Activated CD8-positive, alpha-beta memory T cell treated with anti-CD3 and anti-CD28 coated beads, Interleukin-2, amount 50 U/mL, for 48 hours (primary cell): ENCODE measurements around the gene BDKRB1.
"Not testable (repeated sequence)": the region's sequence is repeated elsewhere in the genome, so short reads cannot be mapped to it uniquely, and the experiment has no call there.

Experiments
- DNase-seq: peaks from one replicate; pipeline ENCODE4 v3.0.0-alpha.2; 2020

Gene BDKRB1

DNA sequence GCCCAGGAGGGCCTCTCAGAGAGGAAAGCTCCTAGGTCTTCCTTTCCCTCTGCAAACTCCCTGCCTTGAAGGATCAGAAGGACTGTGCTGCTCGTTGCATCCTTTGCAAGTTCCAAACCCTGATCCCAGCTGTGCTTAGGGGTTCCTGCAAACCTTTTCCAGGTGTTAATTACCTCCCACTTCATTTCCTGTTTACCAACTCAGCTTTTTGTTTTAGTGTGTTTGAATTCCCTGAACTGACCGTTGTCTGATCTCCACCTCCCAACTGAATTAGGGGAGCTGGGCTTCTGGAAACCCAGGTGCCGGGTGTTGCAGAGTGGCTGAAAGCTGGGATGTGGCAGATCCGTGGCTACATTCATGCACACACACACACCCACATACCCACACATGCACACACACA lies 20.6 kb upstream of the BDKRB1 start:
- DNase-seq = no peak

DNA sequence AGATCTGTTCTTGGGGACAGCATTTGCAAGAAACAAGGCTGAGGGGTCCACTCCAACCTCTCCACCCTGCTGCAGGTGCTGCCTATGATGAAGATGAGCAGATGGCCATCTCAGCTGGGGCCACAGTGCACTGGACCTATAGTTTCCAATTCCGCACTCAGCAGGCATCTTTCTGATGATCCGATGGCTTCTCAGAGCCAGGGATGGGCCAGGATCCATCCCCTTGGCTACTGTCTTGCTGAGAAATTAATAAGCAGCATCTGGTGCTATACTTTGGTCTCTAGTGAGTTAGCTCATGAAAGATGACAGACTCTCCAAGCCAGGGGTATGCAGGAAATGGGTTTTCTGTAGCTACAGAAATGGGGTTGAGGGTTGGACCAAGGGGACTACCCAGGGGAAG lies 18.4 kb upstream of the BDKRB1 start:
- DNase-seq = no peak

DNA sequence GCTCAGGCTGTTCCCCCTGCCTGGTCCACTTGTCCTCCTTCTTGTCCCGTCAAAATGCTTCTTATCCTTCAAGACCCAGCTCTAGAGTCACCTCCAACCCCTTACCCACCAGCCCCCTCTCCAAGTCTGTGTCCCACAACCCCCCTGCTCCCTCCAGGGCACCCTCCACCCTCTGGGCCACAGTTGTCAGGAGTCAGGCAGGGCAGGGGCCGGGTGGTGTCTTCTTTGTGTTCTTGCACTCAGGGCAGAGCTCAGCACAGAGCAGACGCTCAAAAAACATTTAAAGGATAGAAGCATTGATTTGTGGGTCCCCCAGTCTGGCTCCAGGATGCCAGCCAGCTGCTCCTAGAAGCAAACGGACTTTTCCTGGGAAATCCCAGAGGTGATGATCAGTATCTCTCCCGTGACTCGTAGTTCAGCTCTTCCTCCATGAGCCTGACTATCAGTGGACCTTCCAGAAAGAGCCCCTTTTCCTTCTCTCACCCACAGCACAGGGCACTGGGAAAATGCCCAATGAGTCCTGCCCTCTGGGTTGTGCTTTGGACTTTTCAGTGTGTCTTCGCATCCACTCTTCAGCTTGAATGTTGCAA lies 17.2 kb upstream of the BDKRB1 start:
- no peak for DNase-seq

DNA sequence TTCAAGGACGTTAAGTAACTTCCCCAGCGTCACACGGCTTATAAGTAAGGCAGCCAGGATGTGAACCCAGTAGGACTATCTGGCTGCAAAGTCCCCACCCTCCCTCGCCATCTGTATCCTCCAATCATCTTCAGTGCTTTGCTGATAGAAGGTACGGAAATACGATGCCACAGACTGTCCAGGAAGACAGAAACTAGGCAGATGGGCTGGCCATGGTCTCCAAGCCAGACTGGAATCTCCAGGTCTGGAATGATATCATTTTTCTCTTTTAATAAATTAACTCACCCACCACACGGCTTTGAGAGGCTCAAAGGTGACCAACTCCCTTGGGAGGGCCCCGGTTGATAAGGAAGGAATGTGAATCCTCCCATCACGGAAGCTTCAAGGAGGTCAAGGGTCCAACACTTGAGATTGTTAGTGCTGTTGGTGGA lies 16.3 kb upstream of the BDKRB1 start:
- no peak for DNase-seq

DNA sequence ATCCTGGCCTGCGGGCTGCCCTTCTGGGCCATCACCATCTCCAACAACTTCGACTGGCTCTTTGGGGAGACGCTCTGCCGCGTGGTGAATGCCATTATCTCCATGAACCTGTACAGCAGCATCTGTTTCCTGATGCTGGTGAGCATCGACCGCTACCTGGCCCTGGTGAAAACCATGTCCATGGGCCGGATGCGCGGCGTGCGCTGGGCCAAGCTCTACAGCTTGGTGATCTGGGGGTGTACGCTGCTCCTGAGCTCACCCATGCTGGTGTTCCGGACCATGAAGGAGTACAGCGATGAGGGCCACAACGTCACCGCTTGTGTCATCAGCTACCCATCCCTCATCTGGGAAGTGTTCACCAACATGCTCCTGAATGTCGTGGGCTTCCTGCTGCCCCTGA lies 15.4 kb upstream of the BDKRB1 start:
- no peak for DNase-seq

DNA sequence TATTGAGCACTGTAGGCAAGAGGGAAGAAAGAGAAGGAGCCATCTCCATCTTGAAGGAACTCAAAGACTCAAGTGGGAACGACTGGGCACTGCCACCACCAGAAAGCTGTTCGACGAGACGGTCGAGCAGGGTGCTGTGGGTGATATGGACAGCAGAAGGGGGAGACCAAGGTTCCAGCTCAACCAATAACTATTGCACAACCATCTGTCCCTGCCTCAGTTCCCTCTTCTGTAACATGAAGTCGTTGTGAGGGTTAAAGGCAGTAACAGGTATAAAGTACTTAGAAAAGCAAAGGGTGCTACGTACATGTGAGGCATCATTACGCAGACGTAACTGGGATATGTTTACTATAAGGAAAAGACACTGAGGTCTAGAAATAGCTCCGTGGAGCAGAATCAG lies 13.9 kb upstream of the BDKRB1 start:
- DNase-seq = no peak

DNA sequence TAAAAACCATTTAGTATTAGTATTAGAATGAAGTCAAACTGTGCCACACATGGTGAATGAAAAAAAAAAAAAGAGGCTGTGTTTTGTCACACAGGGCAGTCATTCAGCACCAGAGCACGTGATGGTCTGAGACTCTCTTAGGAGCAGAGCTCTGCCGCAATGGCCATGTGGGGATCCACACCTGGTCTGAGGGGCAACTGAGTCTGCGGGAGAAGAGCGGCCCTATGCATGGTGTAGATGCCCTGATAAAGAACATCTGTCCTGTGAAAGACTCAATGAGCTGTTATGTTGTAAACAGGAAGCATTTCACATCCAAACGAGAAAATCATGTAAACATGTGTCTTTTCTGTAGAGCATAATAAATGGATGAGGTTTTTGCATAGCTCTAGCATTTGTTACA lies 12.2 kb upstream of the BDKRB1 start:
- DNase-seq = no peak

DNA sequence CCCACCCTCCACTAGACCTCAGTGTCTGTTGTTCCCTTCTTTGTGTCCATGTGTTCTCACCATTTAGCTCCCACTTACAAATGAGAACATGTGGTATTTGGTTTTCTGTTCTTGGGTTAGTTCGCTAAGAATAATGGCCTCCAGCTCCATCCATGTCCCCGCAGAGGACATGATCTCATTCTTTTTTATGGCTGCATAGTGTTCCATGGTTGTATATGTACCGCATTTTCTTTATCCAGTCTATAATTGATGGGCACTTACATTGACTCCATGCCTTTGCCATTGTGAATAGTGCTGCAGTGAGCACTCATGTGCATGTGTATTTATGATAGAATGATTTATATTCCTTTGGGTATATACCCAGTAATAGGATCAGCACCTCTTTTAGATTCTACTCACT lies 10.9 kb upstream of the BDKRB1 start:
- not testable (repeated sequence) for DNase-seq

DNA sequence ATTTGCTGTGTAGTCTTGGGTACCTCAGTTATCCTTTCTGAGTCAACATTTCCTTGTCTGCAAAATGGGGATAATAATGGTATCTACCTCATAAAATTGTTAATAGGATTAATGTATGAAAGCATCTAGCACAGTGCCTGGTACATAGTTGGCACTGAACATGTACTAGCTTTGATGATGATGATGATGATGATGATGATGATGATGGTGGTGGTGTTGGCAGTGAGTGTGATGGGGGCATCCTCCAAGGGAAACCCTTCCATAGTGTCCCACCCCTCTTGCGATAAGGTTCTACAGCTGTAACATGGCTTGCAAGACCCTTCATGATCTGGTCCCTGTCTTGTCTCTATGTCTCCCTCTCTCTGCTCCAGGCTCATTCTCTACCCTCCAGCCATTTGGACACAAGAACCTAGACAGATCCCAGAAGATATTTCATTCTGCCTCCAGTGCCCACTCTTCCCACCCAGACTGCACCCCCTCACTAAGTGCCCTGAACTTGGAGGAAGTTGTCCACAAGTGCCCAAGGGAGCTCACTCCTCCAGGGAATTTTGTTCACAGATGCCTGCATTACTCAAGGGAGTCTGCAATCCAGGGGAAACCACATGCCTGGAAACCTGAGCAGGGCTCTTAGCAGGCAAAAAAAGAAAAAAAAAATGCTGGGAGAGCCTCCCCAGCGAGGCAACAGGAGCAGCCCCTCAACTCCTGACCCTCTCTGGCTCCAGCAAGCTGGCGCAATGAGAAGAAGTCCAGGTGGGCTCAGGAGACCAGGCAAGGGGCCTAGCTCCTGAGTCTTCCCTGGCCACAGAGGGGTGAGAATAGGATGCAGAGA lies 10.1 kb upstream of the BDKRB1 start:
- DNase-seq = no peak

DNA sequence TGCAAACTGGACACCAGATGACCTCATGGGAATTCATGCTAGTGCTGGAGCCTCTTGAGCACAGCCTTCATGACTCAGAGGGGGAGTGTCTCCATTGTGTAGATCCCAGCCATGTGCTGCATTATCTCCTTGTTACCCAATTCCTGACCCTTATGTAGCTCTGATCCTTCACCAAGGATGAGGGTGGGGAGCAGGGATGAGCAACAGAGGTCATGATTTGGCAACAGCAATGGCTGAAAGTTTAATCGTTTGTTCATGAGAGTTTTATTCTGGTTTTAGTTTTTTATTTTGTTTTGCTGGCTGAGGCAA lies 9.5 kb upstream of the BDKRB1 start:
- DNase-seq = no peak

DNA sequence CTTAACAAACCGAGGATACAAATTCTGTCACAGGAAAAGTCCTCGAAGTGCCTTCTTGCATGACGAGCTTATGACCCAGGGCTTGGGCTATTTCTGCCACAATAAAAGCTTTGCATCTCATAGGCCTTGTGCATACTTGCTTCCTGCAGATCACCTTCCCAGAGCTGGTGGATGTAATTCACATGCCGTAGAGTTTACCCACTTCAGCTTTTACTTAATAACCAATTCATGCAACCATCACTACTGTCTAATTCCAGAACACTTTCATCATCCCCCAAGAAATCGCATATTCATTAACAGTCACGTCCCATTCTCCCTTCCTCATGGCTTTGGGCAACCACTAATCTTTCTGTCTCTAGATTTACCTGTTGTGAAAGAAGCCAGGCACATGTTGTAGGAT lies 9.0 kb upstream of the BDKRB1 start:
- no peak for DNase-seq

DNA sequence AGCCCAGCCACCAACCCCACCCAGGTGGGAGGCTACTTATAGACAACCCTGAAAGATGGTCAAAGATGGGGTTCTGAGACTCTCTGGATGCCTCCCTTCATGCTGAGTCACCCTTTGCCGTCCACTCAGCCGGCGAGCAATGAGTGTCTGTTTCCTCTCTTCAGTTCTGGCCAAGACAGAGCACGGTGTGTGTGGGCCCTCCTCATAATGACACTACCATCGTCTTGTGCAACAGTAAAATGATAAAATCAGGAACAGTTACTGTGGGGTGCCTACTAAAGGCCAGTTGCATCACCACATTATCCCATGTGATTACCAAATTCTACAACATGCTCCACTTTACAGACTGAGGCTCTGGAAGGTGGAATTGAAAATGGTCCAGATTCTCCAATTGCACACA lies 7.0 kb upstream of the BDKRB1 start:
- no peak for DNase-seq

DNA sequence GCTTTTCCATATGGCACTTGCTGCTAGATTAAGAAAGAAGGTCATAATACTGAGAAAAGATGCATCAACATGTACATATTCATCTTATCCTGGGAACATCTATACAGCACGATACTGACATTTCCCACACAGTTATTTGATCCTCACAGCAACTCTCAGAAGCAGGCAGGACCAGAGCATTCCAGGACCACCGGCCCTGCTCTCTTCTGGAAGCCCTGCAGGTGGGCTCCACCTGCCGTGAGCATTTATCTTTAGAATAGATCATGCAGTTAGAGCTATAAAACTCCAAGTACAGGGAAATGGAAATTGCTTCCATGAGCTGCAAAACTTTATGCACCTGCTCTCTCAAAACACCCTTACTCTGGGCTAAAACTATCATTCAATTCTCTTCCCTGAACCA lies 5.5 kb upstream of the BDKRB1 start:
- no peak for DNase-seq

DNA sequence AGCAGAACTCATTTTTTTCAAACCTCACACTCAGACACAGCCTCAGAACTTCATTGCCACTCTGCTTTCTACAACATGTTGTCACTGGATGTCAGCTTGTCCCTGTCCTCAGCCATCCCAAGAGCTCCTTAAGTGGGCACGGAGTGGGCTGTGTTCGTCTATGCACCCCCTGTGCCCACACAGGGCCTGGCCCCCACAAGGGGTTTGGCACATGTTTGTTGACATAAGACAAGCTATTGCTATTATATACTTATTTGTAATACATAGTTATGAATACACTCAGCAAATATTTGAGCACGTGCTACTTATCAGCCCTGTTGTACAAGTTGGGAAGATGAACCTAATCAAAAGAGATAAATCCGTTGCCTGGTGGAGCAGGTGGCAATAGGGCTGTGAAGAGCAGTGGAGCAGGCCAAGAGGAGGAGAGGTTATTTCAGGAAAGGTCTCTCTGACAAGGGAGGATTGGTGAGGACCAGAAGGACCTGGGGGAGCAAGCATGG lies 4.3 kb upstream of the BDKRB1 start:
- no peak for DNase-seq

DNA sequence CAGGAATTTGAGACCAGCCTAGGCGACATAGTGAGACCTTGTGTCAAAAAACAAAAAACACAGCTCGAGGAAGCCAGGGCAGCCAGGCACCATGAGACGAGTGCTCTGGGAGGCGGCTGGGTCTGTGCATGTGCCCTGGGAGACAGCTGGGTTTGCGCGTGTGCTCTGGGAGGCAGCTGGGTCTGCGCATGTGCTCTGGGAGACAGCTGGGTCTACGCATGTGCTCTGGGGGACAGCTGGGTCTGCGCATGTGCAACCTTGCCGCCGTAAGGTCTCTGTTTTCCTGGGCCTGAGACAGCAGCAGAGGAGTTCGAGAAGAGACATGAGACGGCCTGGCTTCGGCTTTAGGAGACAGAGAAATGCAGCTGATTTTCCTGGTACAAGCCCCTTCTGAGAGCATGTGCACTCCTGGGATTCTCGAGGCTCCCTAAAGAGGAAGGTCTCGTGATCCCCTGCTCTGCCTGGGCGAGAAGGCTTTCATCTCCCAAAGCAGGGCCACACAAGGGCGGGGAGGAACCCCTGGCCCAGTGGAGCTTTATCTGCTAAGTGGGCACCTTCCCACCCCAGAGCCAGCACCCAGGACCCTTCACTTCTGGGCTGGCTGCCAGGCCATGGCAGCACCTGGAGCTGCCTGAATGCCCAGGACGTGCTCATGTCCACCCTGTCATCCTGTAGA lies 3.5 kb upstream of the BDKRB1 start:
- no peak for DNase-seq

DNA sequence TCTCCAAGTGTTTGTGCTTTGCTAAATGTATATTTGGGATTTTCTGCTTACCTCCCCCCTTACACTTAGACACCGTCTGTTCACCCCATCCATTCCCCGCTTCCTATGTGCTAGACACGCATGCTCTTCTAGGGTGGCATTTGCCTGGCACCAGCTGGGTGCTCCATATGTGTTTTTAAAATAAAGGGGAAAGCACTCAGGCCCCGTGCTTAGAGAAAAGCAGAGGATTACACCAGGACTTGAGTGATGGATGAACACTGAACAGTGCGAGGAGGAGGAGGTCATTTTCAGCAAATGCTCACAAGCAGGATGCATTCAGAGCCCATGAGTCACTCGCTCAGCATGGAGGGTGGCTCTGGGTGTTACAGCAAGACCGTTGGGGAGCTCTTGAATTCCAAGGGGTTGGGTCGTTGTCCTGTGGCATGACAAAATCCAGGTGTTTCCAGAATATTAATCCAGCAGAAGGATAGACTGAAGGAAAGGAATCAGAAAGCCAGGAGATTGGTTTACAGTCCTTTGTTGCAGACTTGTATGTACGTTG lies 2.9 kb upstream of the BDKRB1 start:
- DNase-seq = no peak

DNA sequence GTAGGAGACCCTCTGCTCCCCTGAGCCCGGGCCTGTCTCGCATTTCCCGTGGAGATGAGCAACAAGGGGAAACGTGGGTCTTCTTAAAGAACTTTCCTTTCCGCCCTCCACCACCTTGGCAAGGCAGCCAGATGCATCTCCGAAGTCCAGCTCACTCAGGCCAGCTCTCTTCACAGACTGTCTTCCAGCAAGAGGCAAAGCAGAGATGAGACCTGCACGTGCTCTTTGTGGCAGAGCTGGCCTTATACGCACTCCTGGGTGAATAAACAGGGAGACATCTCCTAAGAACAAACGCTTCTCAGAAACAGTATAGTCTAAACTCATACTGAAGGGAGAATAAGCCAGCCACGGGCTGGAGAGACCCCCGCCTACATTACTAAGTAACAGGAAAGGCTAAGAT lies 1.3 kb upstream of the BDKRB1 start:
- no peak for DNase-seq

DNA sequence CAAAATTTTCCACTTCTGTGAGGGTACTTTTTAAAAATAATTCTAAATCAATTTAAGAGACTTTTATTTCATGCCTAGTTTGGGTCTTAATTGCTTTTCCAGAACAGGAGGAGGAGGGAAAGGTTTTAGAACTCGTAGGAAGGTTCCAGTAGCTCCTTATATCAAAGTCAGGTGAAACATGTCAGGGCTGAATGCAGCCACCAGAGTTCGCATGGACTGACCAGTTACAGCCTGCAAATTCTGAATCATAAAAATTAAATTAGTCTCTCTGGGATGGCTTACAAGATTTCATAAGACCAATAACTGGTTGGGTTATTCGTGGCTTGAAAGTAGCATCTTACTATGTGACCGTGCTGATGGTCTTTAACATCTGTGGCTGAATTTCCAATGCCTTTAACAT lies 397 bp downstream of the BDKRB1 start:
- DNase-seq = no peak

DNA sequence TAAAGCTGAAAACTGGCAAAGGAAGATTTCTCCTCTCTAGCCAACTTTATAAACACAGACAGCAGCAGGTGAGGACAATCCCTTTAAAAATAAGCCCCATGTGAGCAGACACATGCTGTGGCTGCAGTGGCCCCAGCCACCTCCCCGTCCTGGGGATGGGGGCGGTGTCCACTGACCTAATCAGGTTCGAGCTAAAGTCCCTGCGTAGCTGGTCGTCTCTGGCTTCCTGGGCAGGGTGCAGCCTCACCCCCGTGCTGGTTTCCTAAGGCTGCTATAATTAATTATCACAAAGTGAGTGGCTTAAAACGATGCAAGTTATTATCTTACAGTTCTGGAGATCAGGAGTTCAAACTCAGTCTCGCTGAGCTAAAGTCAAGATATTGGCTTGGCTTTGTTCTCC lies 1.0 kb downstream of the BDKRB1 start:
- DNase-seq = no peak

DNA sequence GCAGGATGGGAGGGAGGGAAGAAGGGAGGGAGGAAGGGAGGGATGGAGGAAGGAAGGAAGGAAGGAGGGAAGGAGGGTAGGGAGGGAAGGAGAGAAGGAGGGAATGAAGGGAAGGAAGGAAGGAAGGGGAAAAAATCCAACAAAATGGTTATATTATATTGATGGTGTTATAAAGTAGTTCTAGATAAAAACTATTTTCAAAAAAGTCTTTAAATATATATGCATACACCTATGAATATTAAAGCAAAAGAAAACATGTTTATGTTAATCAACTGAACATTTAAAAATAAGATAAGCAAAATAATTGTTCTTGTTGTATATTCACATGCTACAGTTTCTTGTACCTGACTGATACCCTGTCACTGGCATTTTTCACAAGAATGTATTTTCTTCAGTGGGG lies 1.9 kb downstream of the BDKRB1 start:
- DNase-seq = no peak

DNA sequence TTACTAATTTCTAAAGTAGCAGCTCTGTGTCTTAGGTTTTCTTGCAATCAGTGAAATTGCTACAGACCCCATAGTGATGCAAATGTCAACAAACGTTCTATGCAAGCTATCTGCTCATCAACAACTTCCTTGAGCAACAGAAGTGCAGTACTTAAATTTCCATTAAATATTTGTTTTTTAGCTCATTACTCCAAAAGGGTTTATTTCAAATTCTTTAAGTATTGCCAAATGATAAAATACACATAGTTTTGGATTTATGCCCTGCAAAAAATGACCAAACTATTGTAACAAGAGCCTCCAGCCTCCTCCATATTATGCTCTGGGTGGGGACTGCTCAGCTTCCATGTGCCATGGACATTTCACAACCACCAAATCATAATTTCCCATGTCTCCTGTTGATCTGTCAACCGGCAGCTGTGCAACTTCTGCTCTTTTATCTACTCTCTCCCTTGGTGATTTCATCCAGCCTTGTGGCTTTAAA lies 4.4 kb downstream of the BDKRB1 start:
- no peak for DNase-seq

DNA sequence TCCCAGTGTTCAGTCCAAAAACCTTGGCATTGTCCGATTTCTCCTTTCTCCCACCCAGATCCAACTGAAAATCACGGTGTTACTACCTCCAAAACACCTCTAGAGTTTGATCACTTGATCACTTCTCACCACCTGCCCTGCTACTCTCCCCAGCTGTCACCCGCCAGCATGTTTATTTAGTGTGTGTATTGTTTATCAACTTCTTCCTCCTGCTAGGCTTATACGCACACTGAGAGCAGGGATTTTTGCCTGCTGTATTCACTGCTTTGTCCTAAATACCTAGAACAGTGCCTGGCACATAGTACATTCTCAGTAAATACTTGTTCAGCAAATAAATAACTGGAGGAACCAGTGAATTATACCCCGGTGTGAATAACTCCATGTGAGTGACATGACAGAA lies 5.0 kb downstream of the BDKRB1 start:
- DNase-seq = no peak

DNA sequence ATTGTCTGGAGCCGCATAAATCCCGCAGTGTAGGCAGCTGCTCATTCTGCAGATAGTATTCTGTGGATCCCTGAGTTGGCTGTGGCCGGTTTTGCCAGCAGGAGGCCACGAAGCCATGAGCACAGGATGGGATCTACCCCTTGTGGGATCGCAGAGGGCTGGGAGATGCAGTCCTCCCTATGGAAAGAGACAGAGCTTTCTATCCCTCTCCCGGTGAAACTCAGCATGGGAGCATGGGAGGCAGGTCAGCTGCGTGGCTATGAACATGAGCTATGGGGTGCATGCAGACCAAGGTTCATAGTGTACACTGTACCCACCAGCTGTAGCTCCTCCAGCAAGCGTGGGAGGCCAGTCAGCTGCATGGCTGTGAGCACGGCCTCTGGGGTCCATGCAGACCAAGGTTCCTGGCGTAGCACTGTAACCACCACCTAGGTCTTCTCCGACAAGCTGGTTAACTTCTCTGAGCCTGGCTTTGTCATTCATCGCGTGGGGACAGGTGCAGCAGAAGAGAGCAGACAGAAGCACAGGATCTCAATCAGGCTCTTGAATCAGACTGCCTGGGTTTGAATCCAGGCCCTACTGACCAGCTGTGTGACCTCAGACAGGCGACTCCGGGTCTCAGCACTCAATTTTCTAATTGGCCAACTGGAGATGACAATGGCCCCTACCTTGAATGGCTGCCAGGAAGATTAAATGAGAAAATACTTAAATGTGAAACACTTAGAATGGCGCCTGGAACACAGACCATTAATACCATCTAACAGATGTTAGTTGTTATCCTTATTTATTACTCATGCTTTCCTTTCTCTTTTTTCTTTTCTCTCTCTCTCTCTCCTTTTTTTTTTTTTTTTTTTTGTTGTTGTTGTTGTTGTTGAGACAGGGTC lies 6.0 kb downstream of the BDKRB1 start:
- DNase-seq = no peak
